Measurements from ENCODE around the gene LNPK.
"Not testable (repeated sequence)": the region's sequence is repeated elsewhere in the genome, so short reads cannot be mapped to it uniquely, and the experiment has no call there.

The LNPK gene

GRCh38 chr2:175930504-175930903 is 71.6 kb downstream of the LNPK start:
- H3K4me3 ChIP-seq (ENCODE audit: low read depth, low read length) = no peak overlapping the region
- TF ChIP-seq CTCF (IDR thresholded peaks at IDR 0.05; ENCODE audit: borderline replicate concordance, insufficient read depth, low read depth, low read length) = no peak

- no peak for TF ChIP-seq CTCF (IDR thresholded peaks at IDR 0.05; ENCODE audit: borderline replicate concordance, insufficient read depth, low read depth, low read length)
- no peak overlapping the region for H3K4me3 ChIP-seq (ENCODE audit: low read depth, low read length)
These were observed 72.2 kb downstream of the LNPK start for GRCh38 chr2:175929850-175930249.

GRCh38 chr2:175926272-175926671 is 75.8 kb downstream of the LNPK start:
- no peak overlapping the region for H3K4me3 ChIP-seq (ENCODE audit: low read depth, low read length)
- TF ChIP-seq CTCF (IDR thresholded peaks at IDR 0.05; ENCODE audit: borderline replicate concordance, insufficient read depth, low read depth, low read length) = no peak

GRCh38 chr2:175922160-175922559 is 79.9 kb downstream of the LNPK start:
- no peak overlapping the region for H3K4me3 ChIP-seq (ENCODE audit: low read depth, low read length)
- TF ChIP-seq CTCF (IDR thresholded peaks at IDR 0.05; ENCODE audit: borderline replicate concordance, insufficient read depth, low read depth, low read length) = no peak

GRCh38 chr2:175918935-175919334 is 83.1 kb downstream of the LNPK start:
- H3K4me3 ChIP-seq (ENCODE audit: low read depth, low read length) = no peak overlapping the region
- TF ChIP-seq CTCF (IDR thresholded peaks at IDR 0.05; ENCODE audit: borderline replicate concordance, insufficient read depth, low read depth, low read length) = no peak

GRCh38 chr2:175914846-175915245 is 87.2 kb downstream of the LNPK start:
- no peak overlapping the region for H3K4me3 ChIP-seq (ENCODE audit: low read depth, low read length)
- no peak for TF ChIP-seq CTCF (IDR thresholded peaks at IDR 0.05; ENCODE audit: borderline replicate concordance, insufficient read depth, low read depth, low read length)

GRCh38 chr2:175913849-175914743 is 88.0 kb downstream of the LNPK start:
- not testable (repeated sequence) for H3K4me3 ChIP-seq (ENCODE audit: low read depth, low read length)

- not testable (repeated sequence) for H3K4me3 ChIP-seq (ENCODE audit: low read depth, low read length)
These were observed 88.8 kb downstream of the LNPK start for GRCh38 chr2:175913267-175913666.

Data from GM12875 (cell line).